ENCODE results near the gene SEMA3C. TPM values are rescaled to one million over a fixed set of nuclear protein-coding genes. Genes with fewer than 3 reads are reported as not detected.

SEMA3C gene
- total RNA-seq, 1 donor from 2014 or later, result 90.6 TPM

- TF ChIP-seq POLR2A (IDR thresholded peaks at IDR 0.05) (no peak), POLR2AphosphoS5 (IDR thresholded peaks at IDR 0.05; ENCODE audit: insufficient read depth in 1 of 2, low read depth in 1 of 2) (no peak), CTCF (IDR thresholded peaks at IDR 0.05) (no peak)
- Histone ChIP-seq H3K27me3 (no peaks in the 10 kb centered on the region), H3K36me3 (no peaks in the 10 kb centered on the region), H3K27ac (no peak overlapping the region), H3K4me1 (no peaks in the 10 kb centered on the region), H3K4me3 (no peak overlapping the region), H3K9me3 (no peaks in the 10 kb centered on the region)
- intact Hi-C loops (cut with DNase I), result no loop called here
- DNase-seq (ENCODE audit: extremely low spot score in 2 of 2), result no peak
Observed at GRCh38 chr7:80787721-80788120, 131.1 kb downstream of the SEMA3C start.

GRCh38 chr7:80785961-80786536, 132.8 kb downstream of the SEMA3C start:
- Histone ChIP-seq H3K27ac (no peak overlapping the region), H3K4me3 (no peak overlapping the region), H3K9me3 (no peaks in the 10 kb centered on the region), H3K4me1 (no peaks in the 10 kb centered on the region), H3K27me3 (no peaks in the 10 kb centered on the region), H3K36me3 (no peaks in the 10 kb centered on the region)
- intact Hi-C loops (cut with DNase I), result no loop called here
- TF ChIP-seq POLR2A (IDR thresholded peaks at IDR 0.05), result no peak
- TF ChIP-seq POLR2AphosphoS5 (IDR thresholded peaks at IDR 0.05; ENCODE audit: insufficient read depth in 1 of 2, low read depth in 1 of 2), result no peak
- no peak for TF ChIP-seq CTCF (IDR thresholded peaks at IDR 0.05)
- no peak for DNase-seq (ENCODE audit: extremely low spot score in 2 of 2)

GRCh38 chr7:80785276-80785675, 133.6 kb downstream of the SEMA3C start:
- intact Hi-C loops (cut with DNase I), result no loop called here
- DNase-seq (ENCODE audit: extremely low spot score in 2 of 2), result no peak
- Histone ChIP-seq H3K9me3 (no peaks in the 10 kb centered on the region), H3K27me3 (no peaks in the 10 kb centered on the region), H3K4me3 (no peak overlapping the region), H3K4me1 (no peaks in the 10 kb centered on the region), H3K27ac (no peak overlapping the region), H3K36me3 (no peaks in the 10 kb centered on the region)
- TF ChIP-seq CTCF (IDR thresholded peaks at IDR 0.05) (no peak), POLR2A (IDR thresholded peaks at IDR 0.05) (no peak), POLR2AphosphoS5 (IDR thresholded peaks at IDR 0.05; ENCODE audit: insufficient read depth in 1 of 2, low read depth in 1 of 2) (no peak)

GRCh38 chr7:80783678-80784327, 135.0 kb downstream of the SEMA3C start:
- TF ChIP-seq POLR2AphosphoS5 (IDR thresholded peaks at IDR 0.05; ENCODE audit: insufficient read depth in 1 of 2, low read depth in 1 of 2) (no peak), POLR2A (IDR thresholded peaks at IDR 0.05) (no peak), CTCF (IDR thresholded peaks at IDR 0.05) (no peak)
- Histone ChIP-seq H3K27ac (no peak overlapping the region), H3K36me3 (no peaks in the 10 kb centered on the region), H3K9me3 (no peaks in the 10 kb centered on the region), H3K4me3 (no peak overlapping the region), H3K4me1 (no peaks in the 10 kb centered on the region), H3K27me3 (no peaks in the 10 kb centered on the region)
- no peak for DNase-seq (ENCODE audit: extremely low spot score in 2 of 2)
- intact Hi-C loops (cut with DNase I), result no loop called here

GRCh38 chr7:80783186-80783677, 135.6 kb downstream of the SEMA3C start:
- Histone ChIP-seq H3K27ac (no peak overlapping the region), H3K4me1 (no peaks in the 10 kb centered on the region), H3K36me3 (no peaks in the 10 kb centered on the region), H3K9me3 (no peaks in the 10 kb centered on the region), H3K27me3 (no peaks in the 10 kb centered on the region), H3K4me3 (no peak overlapping the region)
- TF ChIP-seq POLR2AphosphoS5 (IDR thresholded peaks at IDR 0.05; ENCODE audit: insufficient read depth in 1 of 2, low read depth in 1 of 2), result no peak
- TF ChIP-seq POLR2A (IDR thresholded peaks at IDR 0.05), result no peak
- no peak for TF ChIP-seq CTCF (IDR thresholded peaks at IDR 0.05)
- DNase-seq (ENCODE audit: extremely low spot score in 2 of 2), result no peak
- intact Hi-C loops (cut with DNase I), result no loop called here
